ENCODE measurements around the gene GAP43. TPM values are rescaled to one million over a fixed set of nuclear protein-coding genes. Genes with fewer than 3 reads are reported as not detected.

GAP43 gene
- total RNA-seq, 2 donors from 2014 or later = 2.8 to 6.1 TPM

- H3K4me1 ChIP-seq (ENCODE audit: control insufficient read depth in 1 of 2, low read depth in 2 of 2) = peaks cover 8 to 15% of the 10 kb centered on the region in 2 donors
- no peaks in the 10 kb centered on the region for H3K27me3 ChIP-seq (replicated peaks; ENCODE audit: insufficient read depth)
- ATAC-seq (ENCODE audit: insufficient number of reproducible peaks, low FRiP score, low read depth) (no peak), DNase-seq (ENCODE audit: low spot score) (no peak)
- no peaks in the 10 kb centered on the region for H3K36me3 ChIP-seq
- TF ChIP-seq CTCF (IDR thresholded peaks at IDR 0.05) = no peak
- H3K9me3 ChIP-seq = no peaks in the 10 kb centered on the region
- H3K27ac ChIP-seq = no peak overlapping the region
- H3K4me3 ChIP-seq = no peak overlapping the region
Measured at GRCh38 chr3:115628075-115628412, 4.7 kb downstream of the GAP43 start.

GRCh38 chr3:115630850-115631249, 7.5 kb downstream of the GAP43 start:
- no peak for TF ChIP-seq CTCF (IDR thresholded peaks at IDR 0.05)
- Histone ChIP-seq H3K36me3 (no peaks in the 10 kb centered on the region), H3K27ac (no peak overlapping the region), H3K4me1 (ENCODE audit: control insufficient read depth in 1 of 2, low read depth in 2 of 2) (peaks cover 0 to 7% of the 10 kb centered on the region in 2 donors), H3K4me3 (no peak overlapping the region), H3K27me3 (replicated peaks; ENCODE audit: insufficient read depth) (no peaks in the 10 kb centered on the region), H3K9me3 (no peaks in the 10 kb centered on the region)
- ATAC-seq (ENCODE audit: insufficient number of reproducible peaks, low FRiP score, low read depth) (no peak), DNase-seq (ENCODE audit: low spot score) (no peak)

GRCh38 chr3:115632026-115632425, 8.7 kb downstream of the GAP43 start:
- DNase-seq (ENCODE audit: low spot score) = no peak
- Histone ChIP-seq H3K4me3 (no peak overlapping the region), H3K27ac (no peak overlapping the region), H3K27me3 (replicated peaks; ENCODE audit: insufficient read depth) (no peaks in the 10 kb centered on the region), H3K9me3 (no peaks in the 10 kb centered on the region), H3K4me1 (ENCODE audit: control insufficient read depth in 1 of 2, low read depth in 2 of 2) (peaks cover 0 to 7% of the 10 kb centered on the region in 2 donors), H3K36me3 (no peaks in the 10 kb centered on the region)
- ATAC-seq (ENCODE audit: insufficient number of reproducible peaks, low FRiP score, low read depth) = no peak
- TF ChIP-seq CTCF (IDR thresholded peaks at IDR 0.05) = no peak

- Histone ChIP-seq H3K36me3 (no peaks in the 10 kb centered on the region), H3K27ac (no peak overlapping the region), H3K27me3 (replicated peaks; ENCODE audit: insufficient read depth) (no peaks in the 10 kb centered on the region), H3K4me3 (no peak overlapping the region), H3K4me1 (ENCODE audit: control insufficient read depth in 1 of 2, low read depth in 2 of 2) (peaks cover 0 to 7% of the 10 kb centered on the region in 2 donors), H3K9me3 (no peaks in the 10 kb centered on the region)
- ATAC-seq (ENCODE audit: insufficient number of reproducible peaks, low FRiP score, low read depth) (no peak), DNase-seq (ENCODE audit: low spot score) (no peak)
- no peak for TF ChIP-seq CTCF (IDR thresholded peaks at IDR 0.05)
Measured at GRCh38 chr3:115633467-115633866, 10.2 kb downstream of the GAP43 start.

- ATAC-seq (ENCODE audit: insufficient number of reproducible peaks, low FRiP score, low read depth) (no peak), DNase-seq (ENCODE audit: low spot score) (no peak)
- no peaks in the 10 kb centered on the region for H3K36me3 ChIP-seq
- no peak overlapping the region for H3K4me3 ChIP-seq
- no peaks in the 10 kb centered on the region for H3K27me3 ChIP-seq (replicated peaks; ENCODE audit: insufficient read depth)
- no peak overlapping the region for H3K27ac ChIP-seq
- TF ChIP-seq CTCF (IDR thresholded peaks at IDR 0.05) = no peak
- no peaks in the 10 kb centered on the region for H3K9me3 ChIP-seq
- H3K4me1 ChIP-seq (ENCODE audit: control insufficient read depth in 1 of 2, low read depth in 2 of 2) = peaks cover 0 to 7% of the 10 kb centered on the region in 2 donors
Measured at GRCh38 chr3:115634052-115634451, 10.7 kb downstream of the GAP43 start.
